Keratinocyte (primary cell): ENCODE data around the gene NPC2. TPM values are rescaled to one million over a fixed set of nuclear protein-coding genes. Genes with fewer than 3 reads are reported as not detected.

Experiments
- DNase-seq: peaks from one replicate; pipeline ENCODE4 v3.0.0-alpha.2; 2011; ENCODE audit warnings: low read depth, missing footprints, low spot score
- FAIRE-seq: peaks from 2 replicates; lab custom pipeline; 2011; peaks lifted over from hg19 to GRCh38; lab: Jason Lieb, UNC
- H2AFZ ChIP-seq: 2 replicates; pipeline ENCODE4 v1.6.0; 2012; ENCODE audit warnings: low read length, control low read depth, inconsistent platforms; ENCODE audit not compliant: control insufficient read depth
- H3K27ac ChIP-seq: 2 replicates; pipeline ENCODE4 v1.5.1; 2011; ENCODE audit warnings: low read length; ENCODE audit not compliant: control insufficient read depth, insufficient read depth
- H3K27me3 ChIP-seq: 3 replicates; pipeline ENCODE4 v1.6.0; 2011; ENCODE audit warnings: low read length; ENCODE audit not compliant: control insufficient read depth, insufficient read depth; ENCODE audit errors: extremely low read depth
- H3K36me3 ChIP-seq, 2 experiments: 2 replicates in 1 of 2; 3 replicates in 1 of 2; pipeline ENCODE4 v1.5.1; 2011; ENCODE audit warnings: low read length in 2 of 2, mild to moderate bottlenecking in 1 of 2; ENCODE audit not compliant: control insufficient read depth in 2 of 2, insufficient read depth in 2 of 2; ENCODE audit errors: extremely low read depth in 1 of 2
- H3K4me1 ChIP-seq: 3 replicates; pipeline ENCODE4 v1.5.1; 2011; ENCODE audit warnings: low read length; ENCODE audit not compliant: control insufficient read depth, insufficient read depth; ENCODE audit errors: extremely low read depth
- H3K4me2 ChIP-seq: 3 replicates; pipeline ENCODE4 v1.6.0; 2011; ENCODE audit warnings: low read depth, low read length; ENCODE audit not compliant: control insufficient read depth, insufficient read depth; ENCODE audit errors: extremely low read depth
- H3K4me3 ChIP-seq, 3 experiments: fragments of 200-600 bp in 1 of 3; sonication (generic) in 1 of 3; 2 replicates in 2 of 3; 3 replicates in 1 of 3; pipeline ENCODE4 v1.5.1; 2011 to 2016; ENCODE audit warnings: low read length in 3 of 3, mild to moderate bottlenecking in 3 of 3, control low read depth in 2 of 3, inconsistent platforms in 1 of 3, low read depth in 1 of 3, mixed read lengths in 1 of 3, mixed run types in 1 of 3, moderate library complexity in 1 of 3; ENCODE audit not compliant: control insufficient read depth in 2 of 3, insufficient read depth in 2 of 3; ENCODE audit errors: extremely low read depth in 1 of 3
- H3K79me2 ChIP-seq: 2 replicates; pipeline ENCODE4 v1.6.0; 2012; ENCODE audit warnings: low read length; ENCODE audit not compliant: control insufficient read depth, insufficient read depth
- H3K9ac ChIP-seq: 3 replicates; pipeline ENCODE4 v1.6.0; 2011; ENCODE audit warnings: low read length; ENCODE audit not compliant: control insufficient read depth, insufficient read depth; ENCODE audit errors: extremely low read depth
- H3K9me1 ChIP-seq: 3 replicates; pipeline ENCODE4 v1.6.0; 2011; ENCODE audit warnings: low read length; ENCODE audit not compliant: control insufficient read depth, insufficient read depth; ENCODE audit errors: extremely low read depth
- H3K9me3 ChIP-seq: 2 replicates; pipeline ENCODE4 v1.5.1; 2012; ENCODE audit warnings: low read depth, low read length; ENCODE audit not compliant: control insufficient read depth
- H4K20me1 ChIP-seq: 3 replicates; pipeline ENCODE4 v1.6.0; 2011; ENCODE audit warnings: low read length; ENCODE audit not compliant: control insufficient read depth, insufficient read depth; ENCODE audit errors: extremely low read depth
- CTCF ChIP-seq, 3 experiments: IDR thresholded peaks in 1 of 3; conservative IDR thresholded peaks in 1 of 3; optimal IDR thresholded peaks in 1 of 3; 2 replicates in 2 of 3; 3 replicates in 1 of 3; pipeline versions ENCODE3 to v1.5.1; 2011; ENCODE audit warnings: low read length in 3 of 3, mild to moderate bottlenecking in 3 of 3, moderate library complexity in 2 of 3, control low read depth in 1 of 3, inconsistent platforms in 1 of 3; ENCODE audit not compliant: insufficient read depth in 2 of 3; ENCODE audit errors: extremely low read depth in 1 of 3
- EZH2 ChIP-seq: IDR thresholded peaks from one replicate; pipeline ENCODE4 v1.6.1; 2012; ENCODE audit warnings: inconsistent platforms, mild to moderate bottlenecking, low read length, moderate library complexity
- dilution Hi-C: fragments of 300-500 bp; cut with MboI; formaldehyde crosslinking; loops from one replicate; pipeline ENCODE4 v1.7.0; 2020; ENCODE audit warnings: low sequenced_read_pairs; ENCODE audit not compliant: extremely low pct_ligation_motif_present
- polyA plus RNA-seq, 5 experiments: library from polyadenylated mRNA; depleted of rRNA in 3 of 5; stranded (reverse) in 3 of 5; stranded (forward) in 1 of 5; unstranded in 1 of 5; fragments of >200 nt; gene quantifications; 1 replicate in 1 of 5; 2 replicates in 3 of 5; 3 replicates in 1 of 5; pipeline versions ENCODE4 v1.2.1 to v1.2.3, GENCODE V29; 2011 to 2012; ENCODE audit warnings: missing spikeins in 2 of 5, low read depth in 1 of 5, low replicate concordance in 1 of 5

Gene NPC2
- polyA plus RNA-seq, 1 donor (not counting 4 experiments of a cell fraction or from before 2014, with no cell fraction given): 221 TPM

DNA sequence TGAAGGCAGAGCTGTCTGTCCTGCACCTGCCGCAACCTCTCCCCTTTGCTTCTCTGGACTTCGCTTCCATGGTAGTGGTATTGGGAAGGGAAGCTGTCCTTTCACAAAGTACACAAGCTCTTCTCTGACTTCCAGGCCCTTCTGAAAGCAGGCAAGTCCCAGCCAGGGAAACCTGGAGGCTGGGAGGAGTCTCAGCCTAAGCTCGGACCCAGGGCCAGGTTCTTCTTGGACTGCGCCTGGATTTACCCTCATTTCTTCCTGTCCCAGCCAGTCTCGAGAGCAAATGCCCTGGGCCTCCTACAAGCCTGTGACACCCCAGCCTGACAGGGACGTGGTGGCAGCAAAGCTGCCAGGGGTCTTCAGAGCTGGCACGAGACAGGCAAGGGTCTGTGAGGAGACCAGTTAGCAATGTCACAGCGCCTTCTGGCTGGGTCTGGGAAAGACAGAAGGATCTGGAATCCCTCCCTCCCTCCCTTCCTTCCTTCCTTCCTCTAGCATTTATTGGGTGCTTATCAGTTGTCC, 22.8 kb upstream of the NPC2 start:
- Histone ChIP-seq H3K27ac (no peak overlapping the region), H3K9me1 (no peaks in the 10 kb centered on the region), H4K20me1 (no peaks in the 10 kb centered on the region), H3K4me3 (no peak overlapping the region), H3K9me3 (no peaks in the 10 kb centered on the region), H3K79me2 (no peaks in the 10 kb centered on the region), H2AFZ (no peak overlapping the region), H3K4me1 (peaks cover 31% of the 10 kb centered on the region), H3K36me3 (peaks cover 37 to 52% of the 10 kb centered on the region in 2 experiments), H3K9ac (no peak overlapping the region), H3K4me2 (no peak overlapping the region), H3K27me3 (no peaks in the 10 kb centered on the region)
- TF ChIP-seq EZH2: no peak
- no peak for TF ChIP-seq CTCF (optimal IDR thresholded peaks at IDR 0.05 in 1 of 3, IDR thresholded peaks at IDR 0.05 in 1 of 3, conservative IDR thresholded peaks at IDR 0.05 in 1 of 3; ENCODE audit: extremely low read depth in 1 of 3, insufficient read depth in 2 of 3, low read length in 3 of 3)
- dilution Hi-C loops: no loop called here
- no peak for DNase-seq
- FAIRE-seq: no peak

DNA sequence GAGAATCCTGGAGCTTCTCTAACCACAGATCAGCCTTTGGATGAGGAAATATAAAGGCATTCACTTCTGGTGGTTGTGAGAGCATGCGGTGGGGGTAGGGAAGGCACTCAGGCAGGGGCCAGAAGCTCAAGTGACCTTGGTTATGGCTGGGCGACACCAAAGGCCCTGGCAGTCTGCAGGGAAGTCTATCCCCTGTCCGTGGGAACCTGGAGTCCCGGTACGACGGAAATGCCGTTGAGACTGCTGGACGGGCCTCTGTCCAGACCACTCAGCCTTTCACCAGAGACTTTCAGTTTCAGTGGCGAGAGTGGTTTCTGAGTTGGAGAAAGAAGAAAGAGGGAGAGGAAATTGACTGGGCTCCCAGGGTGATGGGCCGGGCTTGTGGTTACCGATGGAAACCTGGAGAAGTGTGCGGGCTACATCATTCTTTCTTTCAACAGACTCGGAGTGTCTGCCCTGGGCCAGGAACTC, 21.4 kb upstream of the NPC2 start:
- Histone ChIP-seq H3K4me1 (peaks cover 36% of the 10 kb centered on the region), H4K20me1 (no peaks in the 10 kb centered on the region), H3K36me3 (peaks cover 38 to 48% of the 10 kb centered on the region in 2 experiments), H3K9ac (no peak overlapping the region), H3K27ac (no peak overlapping the region), H2AFZ (no peak overlapping the region), H3K4me2 (no peak overlapping the region), H3K9me1 (no peaks in the 10 kb centered on the region), H3K27me3 (no peaks in the 10 kb centered on the region), H3K9me3 (no peaks in the 10 kb centered on the region), H3K79me2 (no peaks in the 10 kb centered on the region), H3K4me3 (no peak overlapping the region)
- DNase-seq: no peak
- FAIRE-seq: no peak
- dilution Hi-C loops: no loop called here
- TF ChIP-seq EZH2: no peak
- TF ChIP-seq CTCF (optimal IDR thresholded peaks at IDR 0.05 in 1 of 3, IDR thresholded peaks at IDR 0.05 in 1 of 3, conservative IDR thresholded peaks at IDR 0.05 in 1 of 3; ENCODE audit: extremely low read depth in 1 of 3, insufficient read depth in 2 of 3, low read length in 3 of 3): no peak
